Hepatocyte (in vitro differentiated cells): ENCODE results near the gene SYT9. TPM values are rescaled to one million over a fixed set of nuclear protein-coding genes. Genes with fewer than 3 reads are reported as not detected.

Source experiments
- DNase-seq: peaks from one replicate; pipeline ENCODE4 v3.0.0-alpha.2; 2016; ENCODE audit warnings: low spot score
- H2AFZ ChIP-seq: fragments of 200-600 bp; sonication (generic); 2 replicates; pipeline ENCODE4 v1.6.0; 2016; ENCODE audit warnings: antibody characterized with exemption, mild to moderate bottlenecking
- H3K27ac ChIP-seq: fragments of 200-600 bp; sonication (generic); 2 replicates; pipeline ENCODE4 v1.5.1; 2016; ENCODE audit warnings: mild to moderate bottlenecking
- H3K27me3 ChIP-seq: fragments of 200-600 bp; sonication (generic); 2 replicates; pipeline ENCODE4 v1.6.1; 2016
- H3K36me3 ChIP-seq: fragments of 200-600 bp; sonication (generic); replicated peaks from 2 replicates; pipeline ENCODE4 v1.5.1; 2016; ENCODE audit warnings: low read depth; ENCODE audit not compliant: insufficient read depth
- H3K4me1 ChIP-seq: fragments of 200-600 bp; sonication (generic); 2 replicates; pipeline ENCODE4 v1.5.1; 2016; ENCODE audit warnings: mild to moderate bottlenecking, moderate library complexity; ENCODE audit not compliant: insufficient read depth
- H3K4me2 ChIP-seq: fragments of 200-600 bp; sonication (generic); 2 replicates; pipeline ENCODE4 v1.6.0; 2016
- H3K4me3 ChIP-seq: fragments of 200-600 bp; sonication (generic); 2 replicates; pipeline ENCODE4 v1.5.1; 2016; ENCODE audit warnings: mild to moderate bottlenecking
- H3K79me2 ChIP-seq: fragments of 200-600 bp; sonication (generic); 2 replicates; pipeline ENCODE4 v1.6.0; 2017; ENCODE audit warnings: mild to moderate bottlenecking
- H3K9me2 ChIP-seq: fragments of 200-600 bp; sonication (generic); replicated peaks from 2 replicates; pipeline ENCODE4 v1.6.0; 2017; ENCODE audit warnings: mild to moderate bottlenecking; ENCODE audit not compliant: insufficient read depth
- H3K9me3 ChIP-seq: fragments of 200-600 bp; sonication (generic); 2 replicates; pipeline ENCODE4 v1.5.1; 2016; ENCODE audit warnings: low read depth, mild to moderate bottlenecking
- H4K20me1 ChIP-seq: fragments of 200-600 bp; sonication (generic); 2 replicates; pipeline ENCODE4 v1.6.0; 2016; ENCODE audit warnings: mild to moderate bottlenecking; ENCODE audit not compliant: insufficient read depth, poor library complexity, severe bottlenecking
- EZH2 ChIP-seq: fragments of 200-600 bp; sonication (generic); IDR thresholded peaks from 2 replicates; pipeline ENCODE4 v1.6.1; 2016; ENCODE audit warnings: antibody characterized with exemption, mild to moderate bottlenecking, borderline replicate concordance
- EZH2phosphoT487 ChIP-seq: fragments of 200-600 bp; sonication (generic); IDR thresholded peaks from one replicate; pipeline ENCODE4 v1.6.1; 2018; ENCODE audit warnings: antibody characterized with exemption, mild to moderate bottlenecking, low read depth, moderate library complexity; ENCODE audit not compliant: unreplicated experiment, severe bottlenecking
- WGBS: methylation state at CpG from one replicate; pipeline ENCODE4 v1.1.6; 2016; ENCODE audit warnings: low lambda C conversion rate; ENCODE audit errors: missing lambda C conversion rate; 5-methylcytosine and 5-hydroxymethylcytosine counted together
- polyA plus RNA-seq: library from polyadenylated mRNA; unstranded; fragments of >200 nt; fragmentation: Nextera tagmentation; extraction: Ambion mirVana; gene quantifications from 2 replicates; pipeline ENCODE4 v1.2.1, GENCODE V29; 2016
- total RNA-seq: library from RNA; depleted of rRNA; stranded (reverse); fragments of >200 nt; gene quantifications from 2 replicates; pipeline ENCODE4 v1.2.3, GENCODE V29; 2014
- TF ChIP-seq, protein P1 (sequence below): fragments of 200-600 bp; sonication (generic); IDR thresholded peaks from 2 replicates; pipeline ENCODE4 v1.5.1; 2016; ENCODE audit warnings: antibody characterized with exemption, mild to moderate bottlenecking; ENCODE audit not compliant: poor library complexity

The SYT9 gene
- total and polyA plus RNA-seq, 2 experiments from 2014 or later, result 0.22 to 1.3 TPM

- Histone ChIP-seq H3K4me1 (peaks cover 36% of the 10 kb centered on the region), H3K27ac (peak overlapping the region; percentile 87), H4K20me1 (no peaks in the 10 kb centered on the region), H3K9me2 (no peaks in the 10 kb centered on the region), H3K36me3 (no peaks in the 10 kb centered on the region), H2AFZ (peak overlapping the region; percentile 44), H3K9me3 (no peaks in the 10 kb centered on the region), H3K79me2 (peaks cover 34% of the 10 kb centered on the region), H3K4me2 (peak overlapping the region; percentile 88), H3K27me3 (no peaks in the 10 kb centered on the region), H3K4me3 (peak overlapping the region; percentile 47)
- 46% methylated on average over 18 of the region's 18 CpGs for WGBS
- peak; percentile 41 for DNase-seq
- TF ChIP-seq EZH2 (no peak), EZH2phosphoT487 (no peak)
- TF ChIP-seq, protein P1, sequence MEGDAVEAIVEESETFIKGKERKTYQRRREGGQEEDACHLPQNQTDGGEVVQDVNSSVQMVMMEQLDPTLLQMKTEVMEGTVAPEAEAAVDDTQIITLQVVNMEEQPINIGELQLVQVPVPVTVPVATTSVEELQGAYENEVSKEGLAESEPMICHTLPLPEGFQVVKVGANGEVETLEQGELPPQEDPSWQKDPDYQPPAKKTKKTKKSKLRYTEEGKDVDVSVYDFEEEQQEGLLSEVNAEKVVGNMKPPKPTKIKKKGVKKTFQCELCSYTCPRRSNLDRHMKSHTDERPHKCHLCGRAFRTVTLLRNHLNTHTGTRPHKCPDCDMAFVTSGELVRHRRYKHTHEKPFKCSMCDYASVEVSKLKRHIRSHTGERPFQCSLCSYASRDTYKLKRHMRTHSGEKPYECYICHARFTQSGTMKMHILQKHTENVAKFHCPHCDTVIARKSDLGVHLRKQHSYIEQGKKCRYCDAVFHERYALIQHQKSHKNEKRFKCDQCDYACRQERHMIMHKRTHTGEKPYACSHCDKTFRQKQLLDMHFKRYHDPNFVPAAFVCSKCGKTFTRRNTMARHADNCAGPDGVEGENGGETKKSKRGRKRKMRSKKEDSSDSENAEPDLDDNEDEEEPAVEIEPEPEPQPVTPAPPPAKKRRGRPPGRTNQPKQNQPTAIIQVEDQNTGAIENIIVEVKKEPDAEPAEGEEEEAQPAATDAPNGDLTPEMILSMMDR, result no peak
Measured at GRCh38 chr11:7512525-7513233, 261.0 kb downstream of the SYT9 start.

DNA sequence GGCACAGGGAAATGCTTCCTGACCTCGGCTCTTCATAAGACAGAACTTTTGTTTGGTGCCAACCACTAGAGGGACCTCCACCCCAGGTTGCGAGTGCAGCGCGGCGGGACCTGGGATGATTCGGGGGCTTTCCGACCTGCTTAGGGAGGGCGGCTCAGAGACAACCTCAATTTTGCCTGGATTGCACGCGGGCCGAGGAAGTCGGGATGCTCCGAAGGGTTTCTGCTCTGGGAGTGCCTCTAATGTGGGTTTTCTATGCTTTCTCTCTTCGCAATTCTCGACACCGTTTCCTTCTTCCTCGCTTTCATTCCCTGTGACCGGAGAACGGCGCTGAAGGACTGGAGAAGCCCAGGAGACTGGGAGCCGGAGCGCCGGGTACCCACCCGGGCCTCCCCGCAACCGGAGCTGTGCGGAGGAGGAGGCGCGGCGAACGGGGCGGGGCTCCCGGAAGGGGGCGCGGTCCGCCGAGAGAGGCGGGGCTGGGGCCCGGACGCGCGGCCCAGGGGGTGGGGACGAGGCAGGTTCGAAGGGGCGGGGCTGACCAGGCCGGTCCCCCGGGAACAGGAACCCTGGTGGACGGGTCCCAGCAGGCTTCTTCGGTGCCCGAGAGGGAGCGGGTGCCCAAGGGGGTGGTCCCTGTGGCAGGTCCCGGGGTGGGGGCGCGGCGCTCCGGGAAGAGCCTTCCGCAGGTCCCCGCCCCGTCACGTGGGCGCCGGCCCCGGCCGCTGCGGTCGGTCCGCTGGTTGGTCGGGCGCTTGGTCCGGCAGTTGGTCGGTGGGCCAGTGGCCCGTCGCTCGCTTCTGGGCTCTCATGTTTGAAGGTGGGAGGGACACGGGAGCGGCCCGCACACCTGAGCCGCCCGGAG lies 261.8 kb downstream of the SYT9 start, which contains the start of gene PPFIBP2:
TSS of gene PPFIBP2 (plus strand) at position 766 of the 865 bp plus-strand sequence. CDS start 35,477 bp downstream, outside the sequence.
- 1% methylated on average over 44 of the region's 79 CpGs for WGBS
- Histone ChIP-seq H3K9me2 (no peaks in the 10 kb centered on the region), H3K27ac (peak within 1 kb of the TSS; percentile 87), H3K4me1 (peaks cover 36% of the 10 kb centered on the region), H3K27me3 (no peaks in the 10 kb centered on the region), H3K4me3 (peak within 1 kb of the TSS; percentile 47), H3K36me3 (no peaks in the 10 kb centered on the region), H3K9me3 (no peaks in the 10 kb centered on the region), H3K4me2 (peak within 1 kb of the TSS; percentile 88), H3K79me2 (peaks cover 42% of the 10 kb centered on the region), H4K20me1 (no peaks in the 10 kb centered on the region), H2AFZ (peak within 1 kb of the TSS; percentile 44)
- TF ChIP-seq EZH2, result no peak
- no peak for TF ChIP-seq EZH2phosphoT487
- TF ChIP-seq, protein P1, result peak; percentile 76
- DNase-seq, result peak; percentile 92

DNA sequence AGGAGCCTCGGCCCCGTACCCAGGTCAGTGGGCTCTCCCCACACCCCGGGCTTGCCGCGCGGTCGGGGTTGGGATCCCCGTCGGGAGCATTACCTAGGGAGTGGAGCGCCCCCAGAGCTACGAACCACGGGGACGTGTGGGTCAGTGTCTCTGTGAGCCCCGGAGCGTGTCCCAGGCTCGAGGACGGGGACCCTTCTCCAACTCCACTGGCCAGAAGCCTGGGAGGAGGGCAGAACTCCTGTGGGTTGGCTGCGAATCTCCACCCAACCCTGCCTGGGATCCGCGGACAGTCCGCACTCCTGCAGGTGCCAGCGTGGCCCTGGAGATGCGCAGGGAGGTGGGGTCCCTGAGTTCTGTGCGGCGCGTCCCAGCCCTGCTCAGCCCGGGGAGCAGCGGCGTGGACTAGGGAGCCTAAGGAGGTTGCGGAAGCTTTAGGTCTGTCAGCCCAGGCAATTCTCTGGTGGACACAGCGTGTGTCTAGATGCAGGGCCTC lies 262.4 kb downstream of the SYT9 start:
- peak overlapping the region; percentile 87 for H3K27ac ChIP-seq
- DNase-seq, result peak; percentile 37
- H4K20me1 ChIP-seq, result no peaks in the 10 kb centered on the region
- H3K9me3 ChIP-seq, result no peaks in the 10 kb centered on the region
- peak overlapping the region; percentile 47 for H3K4me3 ChIP-seq
- peak overlapping the region; percentile 44 for H2AFZ ChIP-seq
- peaks cover 36% of the 10 kb centered on the region for H3K4me1 ChIP-seq
- WGBS, result 2% methylated on average over 31 of the region's 31 CpGs
- TF ChIP-seq EZH2phosphoT487, result no peak
- TF ChIP-seq, protein P1, result no peak
- no peak for TF ChIP-seq EZH2
- no peaks in the 10 kb centered on the region for H3K9me2 ChIP-seq
- no peaks in the 10 kb centered on the region for H3K36me3 ChIP-seq
- no peaks in the 10 kb centered on the region for H3K27me3 ChIP-seq
- peaks cover 42% of the 10 kb centered on the region for H3K79me2 ChIP-seq
- H3K4me2 ChIP-seq, result peak overlapping the region; percentile 88
